ENCODE results near the gene UBTF. TPM values are rescaled to one million over a fixed set of nuclear protein-coding genes. Genes with fewer than 3 reads are reported as not detected.

The UBTF gene
- total RNA-seq, 1 experiment from 2014 or later: 75.9 TPM

GRCh38 chr17:44191369-44191768 is 28.1 kb downstream of the UBTF start:
- Mint-ChIP-seq H3K4me3 (peak overlapping the region; percentile 28), H3K9me3 (no peaks in the 10 kb centered on the region), H3K4me1 (peaks cover 26% of the 10 kb centered on the region), H3K27ac (peak overlapping the region; percentile 92), H3K27me3 (ENCODE audit: low read depth) (no peaks in the 10 kb centered on the region), H3K36me3 (peaks cover 32% of the 10 kb centered on the region)
- DNase-seq (ENCODE audit: low spot score): no peak
- no peak for ATAC-seq
- CTCF ChIA-PET: interaction anchor here (0.9 to 2.4 kb wide), 8 partner anchors 13 to 160 kb away, joined by 3 to 7 read pairs (median 4); no protein-coding TSS in a partner anchor
- POLR2A ChIA-PET: interaction anchor here (0.6 to 1.6 kb wide), 2 partner anchors 30 to 91 kb away, joined by 4 read pairs; no protein-coding TSS in a partner anchor
- TF ChIP-seq, protein P1, sequence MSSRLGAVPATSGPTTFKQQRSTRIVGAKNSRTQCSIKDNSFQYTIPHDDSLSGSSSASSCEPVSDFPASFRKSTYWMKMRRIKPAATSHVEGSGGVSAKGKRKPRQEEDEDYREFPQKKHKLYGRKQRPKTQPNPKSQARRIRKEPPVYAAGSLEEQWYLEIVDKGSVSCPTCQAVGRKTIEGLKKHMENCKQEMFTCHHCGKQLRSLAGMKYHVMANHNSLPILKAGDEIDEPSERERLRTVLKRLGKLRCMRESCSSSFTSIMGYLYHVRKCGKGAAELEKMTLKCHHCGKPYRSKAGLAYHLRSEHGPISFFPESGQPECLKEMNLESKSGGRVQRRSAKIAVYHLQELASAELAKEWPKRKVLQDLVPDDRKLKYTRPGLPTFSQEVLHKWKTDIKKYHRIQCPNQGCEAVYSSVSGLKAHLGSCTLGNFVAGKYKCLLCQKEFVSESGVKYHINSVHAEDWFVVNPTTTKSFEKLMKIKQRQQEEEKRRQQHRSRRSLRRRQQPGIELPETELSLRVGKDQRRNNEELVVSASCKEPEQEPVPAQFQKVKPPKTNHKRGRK (CRISPR knock-in tag; IDR thresholded peaks at IDR 0.05; ENCODE audit: borderline replicate concordance): no peak
- no peak for TF ChIP-seq AFF4 (CRISPR knock-in tag; IDR thresholded peaks at IDR 0.05; ENCODE audit: borderline replicate concordance)
- TF ChIP-seq HMGA2 (CRISPR knock-in tag; IDR thresholded peaks at IDR 0.05): no peak
- TF ChIP-seq TEAD1 (CRISPR knock-in tag; IDR thresholded peaks at IDR 0.05): no peak
- TF ChIP-seq ETV6 (CRISPR knock-in tag; IDR thresholded peaks at IDR 0.05): no peak
- TF ChIP-seq ZMAT4 (CRISPR knock-in tag; IDR thresholded peaks at IDR 0.05): no peak
- TF ChIP-seq, protein P2, sequence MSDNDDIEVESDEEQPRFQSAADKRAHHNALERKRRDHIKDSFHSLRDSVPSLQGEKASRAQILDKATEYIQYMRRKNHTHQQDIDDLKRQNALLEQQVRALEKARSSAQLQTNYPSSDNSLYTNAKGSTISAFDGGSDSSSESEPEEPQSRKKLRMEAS (CRISPR knock-in tag; IDR thresholded peaks at IDR 0.05): no peak
- TF ChIP-seq NFYB (CRISPR knock-in tag; conservative IDR thresholded peaks at IDR 0.05; ENCODE audit: low read depth): no peak
- TF ChIP-seq E2F4 (CRISPR knock-in tag; IDR thresholded peaks at IDR 0.05; ENCODE audit: borderline replicate concordance, low read depth): no peak
- TF ChIP-seq ZNF138 (CRISPR knock-in tag; conservative IDR thresholded peaks at IDR 0.05): no peak
- TF ChIP-seq, protein P3, sequence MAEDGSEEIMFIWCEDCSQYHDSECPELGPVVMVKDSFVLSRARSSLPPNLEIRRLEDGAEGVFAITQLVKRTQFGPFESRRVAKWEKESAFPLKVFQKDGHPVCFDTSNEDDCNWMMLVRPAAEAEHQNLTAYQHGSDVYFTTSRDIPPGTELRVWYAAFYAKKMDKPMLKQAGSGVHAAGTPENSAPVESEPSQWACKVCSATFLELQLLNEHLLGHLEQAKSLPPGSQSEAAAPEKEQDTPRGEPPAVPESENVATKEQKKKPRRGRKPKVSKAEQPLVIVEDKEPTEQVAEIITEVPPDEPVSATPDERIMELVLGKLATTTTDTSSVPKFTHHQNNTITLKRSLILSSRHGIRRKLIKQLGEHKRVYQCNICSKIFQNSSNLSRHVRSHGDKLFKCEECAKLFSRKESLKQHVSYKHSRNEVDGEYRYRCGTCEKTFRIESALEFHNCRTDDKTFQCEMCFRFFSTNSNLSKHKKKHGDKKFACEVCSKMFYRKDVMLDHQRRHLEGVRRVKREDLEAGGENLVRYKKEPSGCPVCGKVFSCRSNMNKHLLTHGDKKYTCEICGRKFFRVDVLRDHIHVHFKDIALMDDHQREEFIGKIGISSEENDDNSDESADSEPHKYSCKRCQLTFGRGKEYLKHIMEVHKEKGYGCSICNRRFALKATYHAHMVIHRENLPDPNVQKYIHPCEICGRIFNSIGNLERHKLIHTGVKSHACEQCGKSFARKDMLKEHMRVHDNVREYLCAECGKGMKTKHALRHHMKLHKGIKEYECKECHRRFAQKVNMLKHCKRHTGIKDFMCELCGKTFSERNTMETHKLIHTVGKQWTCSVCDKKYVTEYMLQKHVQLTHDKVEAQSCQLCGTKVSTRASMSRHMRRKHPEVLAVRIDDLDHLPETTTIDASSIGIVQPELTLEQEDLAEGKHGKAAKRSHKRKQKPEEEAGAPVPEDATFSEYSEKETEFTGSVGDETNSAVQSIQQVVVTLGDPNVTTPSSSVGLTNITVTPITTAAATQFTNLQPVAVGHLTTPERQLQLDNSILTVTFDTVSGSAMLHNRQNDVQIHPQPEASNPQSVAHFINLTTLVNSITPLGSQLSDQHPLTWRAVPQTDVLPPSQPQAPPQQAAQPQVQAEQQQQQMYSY (CRISPR knock-in tag; IDR thresholded peaks at IDR 0.05): no peak
- TF ChIP-seq, protein P4, sequence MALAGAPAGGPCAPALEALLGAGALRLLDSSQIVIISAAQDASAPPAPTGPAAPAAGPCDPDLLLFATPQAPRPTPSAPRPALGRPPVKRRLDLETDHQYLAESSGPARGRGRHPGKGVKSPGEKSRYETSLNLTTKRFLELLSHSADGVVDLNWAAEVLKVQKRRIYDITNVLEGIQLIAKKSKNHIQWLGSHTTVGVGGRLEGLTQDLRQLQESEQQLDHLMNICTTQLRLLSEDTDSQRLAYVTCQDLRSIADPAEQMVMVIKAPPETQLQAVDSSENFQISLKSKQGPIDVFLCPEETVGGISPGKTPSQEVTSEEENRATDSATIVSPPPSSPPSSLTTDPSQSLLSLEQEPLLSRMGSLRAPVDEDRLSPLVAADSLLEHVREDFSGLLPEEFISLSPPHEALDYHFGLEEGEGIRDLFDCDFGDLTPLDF (CRISPR knock-in tag; IDR thresholded peaks at IDR 0.05): no peak
- TF ChIP-seq ZNF396 (CRISPR knock-in tag; IDR thresholded peaks at IDR 0.05; ENCODE audit: borderline replicate concordance): no peak
- TF ChIP-seq PRRX2 (CRISPR knock-in tag; IDR thresholded peaks at IDR 0.05): no peak
- TF ChIP-seq, protein P5, sequence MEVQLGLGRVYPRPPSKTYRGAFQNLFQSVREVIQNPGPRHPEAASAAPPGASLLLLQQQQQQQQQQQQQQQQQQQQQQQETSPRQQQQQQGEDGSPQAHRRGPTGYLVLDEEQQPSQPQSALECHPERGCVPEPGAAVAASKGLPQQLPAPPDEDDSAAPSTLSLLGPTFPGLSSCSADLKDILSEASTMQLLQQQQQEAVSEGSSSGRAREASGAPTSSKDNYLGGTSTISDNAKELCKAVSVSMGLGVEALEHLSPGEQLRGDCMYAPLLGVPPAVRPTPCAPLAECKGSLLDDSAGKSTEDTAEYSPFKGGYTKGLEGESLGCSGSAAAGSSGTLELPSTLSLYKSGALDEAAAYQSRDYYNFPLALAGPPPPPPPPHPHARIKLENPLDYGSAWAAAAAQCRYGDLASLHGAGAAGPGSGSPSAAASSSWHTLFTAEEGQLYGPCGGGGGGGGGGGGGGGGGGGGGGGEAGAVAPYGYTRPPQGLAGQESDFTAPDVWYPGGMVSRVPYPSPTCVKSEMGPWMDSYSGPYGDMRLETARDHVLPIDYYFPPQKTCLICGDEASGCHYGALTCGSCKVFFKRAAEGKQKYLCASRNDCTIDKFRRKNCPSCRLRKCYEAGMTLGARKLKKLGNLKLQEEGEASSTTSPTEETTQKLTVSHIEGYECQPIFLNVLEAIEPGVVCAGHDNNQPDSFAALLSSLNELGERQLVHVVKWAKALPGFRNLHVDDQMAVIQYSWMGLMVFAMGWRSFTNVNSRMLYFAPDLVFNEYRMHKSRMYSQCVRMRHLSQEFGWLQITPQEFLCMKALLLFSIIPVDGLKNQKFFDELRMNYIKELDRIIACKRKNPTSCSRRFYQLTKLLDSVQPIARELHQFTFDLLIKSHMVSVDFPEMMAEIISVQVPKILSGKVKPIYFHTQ (CRISPR knock-in tag; IDR thresholded peaks at IDR 0.05): no peak
